A549 treated with AZD9567 at 1 μM for 4 hours (cell line): ENCODE data around the gene LRRC10B. TPM values are rescaled to one million over a fixed set of nuclear protein-coding genes. Genes with fewer than 3 reads are reported as not detected.

Experiments
- total RNA-seq: library from RNA; stranded (reverse); fragments of 200-300 nt; extraction: Qiagen RNA extraction; gene quantifications from 5 replicates; pipeline ENCODE4 v1.2.3, GENCODE V29; 2022; ENCODE audit not compliant: insufficient read depth

LRRC10B gene
- total RNA-seq = 0.16 to 0.89 TPM (median 0.23 TPM) in 5 replicates

DNA sequence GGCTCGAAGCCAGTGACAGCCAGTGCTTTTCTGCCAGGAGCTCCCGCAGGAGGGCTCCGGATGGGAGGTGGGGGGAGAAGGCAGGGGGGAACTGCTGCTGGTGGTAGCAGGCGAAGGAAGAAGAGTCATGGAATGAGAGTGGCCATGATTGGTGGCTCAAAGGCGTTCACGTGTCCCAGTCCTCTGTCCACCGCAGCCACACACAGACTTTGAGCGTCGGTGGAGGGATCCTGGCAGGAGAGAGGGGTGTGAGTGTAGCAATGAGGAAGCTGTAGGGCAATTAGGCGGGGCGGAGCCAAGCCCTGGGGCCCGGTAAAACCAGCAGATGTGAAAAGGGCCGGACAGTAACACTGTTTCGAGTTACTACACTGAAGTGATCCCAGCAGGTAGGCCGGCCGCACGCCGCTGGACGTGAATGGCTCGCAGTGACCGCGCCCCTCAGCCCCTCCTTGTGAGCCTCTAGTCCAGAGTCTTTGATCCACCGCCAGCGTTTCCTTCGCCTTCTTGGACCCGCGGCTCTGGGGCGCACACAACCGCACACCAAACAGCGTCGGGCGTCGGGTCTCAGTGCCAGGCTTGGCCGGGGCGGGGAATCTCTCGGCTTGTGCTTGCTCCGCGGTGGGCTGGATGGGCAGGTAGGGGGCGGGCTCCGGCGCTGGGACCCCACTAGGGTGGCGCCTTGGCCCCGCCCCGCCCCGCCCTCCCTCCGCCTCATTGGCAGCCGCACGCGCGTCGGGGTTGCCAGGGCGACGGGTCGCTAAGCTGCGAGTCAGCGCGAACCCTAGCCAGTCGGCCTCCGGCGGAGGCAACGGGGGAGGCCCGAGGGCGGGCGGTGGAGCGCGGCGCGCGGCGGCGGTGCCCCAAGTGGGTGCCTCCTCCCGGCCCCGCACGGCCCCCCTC is at the start of gene LRRC10B:
Gene LRRC10B, plus strand, starts transcription at position 788 of the 900 bp plus-strand sequence. CDS start 250 bp downstream, outside the sequence.

Other genes starting within 250 kb of the LRRC10B start
- 0.47 to 0.74 TPM (median 0.62 TPM) in 4 of 5 replicates, not detected in the other for gene VWCE, start 213.4 kb upstream of the LRRC10B start, total RNA-seq
- gene DDB1, start 175.6 kb upstream of the LRRC10B start, total RNA-seq = 154 to 195 TPM (median 161 TPM) in 5 replicates
- gene TKFC, start 175.5 kb upstream of the LRRC10B start, total RNA-seq = 54.5 to 76.9 TPM (median 73.9 TPM) in 5 replicates
- gene CYB561A3, start 146.9 kb upstream of the LRRC10B start, total RNA-seq = 43.1 to 48.8 TPM (median 44.3 TPM) in 5 replicates
- 74.5 to 101 TPM (median 96.3 TPM) in 5 replicates for gene TMEM138, start 146.4 kb upstream of the LRRC10B start, total RNA-seq
- 18.4 to 24.4 TPM (median 18.8 TPM) in 5 replicates for gene TMEM216, start 116.2 kb upstream of the LRRC10B start, total RNA-seq
- 66.4 to 73.9 TPM (median 73.7 TPM) in 5 replicates for gene CPSF7, start 78.8 kb upstream of the LRRC10B start, total RNA-seq
- 40.8 to 91.8 TPM (median 42.4 TPM) in 5 replicates for gene SDHAF2, start 78.6 kb upstream of the LRRC10B start, total RNA-seq
- 0.92 to 1.3 TPM (median 1.2 TPM) in 5 replicates for gene SYT7, start 72.3 kb downstream of the LRRC10B start, total RNA-seq
- 3.7 to 5.6 TPM (median 5.2 TPM) in 5 replicates for gene DAGLA, start 171.6 kb downstream of the LRRC10B start, total RNA-seq
- 11.9 to 19.0 TPM (median 18.0 TPM) in 5 replicates for gene MYRF, start 243.9 kb downstream of the LRRC10B start, total RNA-seq